NK-92 treated with Interleukin-12 subunit alpha and Interleukin-12 subunit beta, amount 100 ng/mL, for 24 hours (cell line): ENCODE data around the gene TTLL5.

Source experiments
- DNase-seq: peaks from one replicate; lab custom pipeline; 2025; lab: John Stamatoyannopoulos, UW

TTLL5 gene

GRCh38 chr14:75794615-75795038 is 133.6 kb downstream of the TTLL5 start:
- no peak for DNase-seq

DNA sequence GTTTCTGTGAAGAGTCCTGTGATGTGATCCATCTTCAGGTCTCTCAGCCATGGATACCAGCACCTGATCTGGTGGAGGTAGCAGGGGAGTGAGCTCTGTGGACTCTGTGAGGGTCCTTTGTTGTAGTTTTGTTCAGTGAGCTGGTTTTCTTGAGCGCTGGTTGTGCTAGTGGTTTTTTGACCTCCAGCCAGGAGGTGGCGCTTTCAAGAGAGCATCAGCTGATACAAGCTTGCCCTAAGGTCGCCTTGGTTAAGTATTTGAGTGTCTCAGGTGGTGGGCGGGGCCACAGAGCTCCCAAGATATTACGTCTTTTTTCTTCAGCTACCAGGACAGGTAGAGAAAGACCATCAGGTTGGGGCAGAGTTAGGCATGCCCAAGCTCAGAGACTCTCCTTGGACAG is 139.7 kb downstream of the TTLL5 start:
- DNase-seq = no peak

DNA sequence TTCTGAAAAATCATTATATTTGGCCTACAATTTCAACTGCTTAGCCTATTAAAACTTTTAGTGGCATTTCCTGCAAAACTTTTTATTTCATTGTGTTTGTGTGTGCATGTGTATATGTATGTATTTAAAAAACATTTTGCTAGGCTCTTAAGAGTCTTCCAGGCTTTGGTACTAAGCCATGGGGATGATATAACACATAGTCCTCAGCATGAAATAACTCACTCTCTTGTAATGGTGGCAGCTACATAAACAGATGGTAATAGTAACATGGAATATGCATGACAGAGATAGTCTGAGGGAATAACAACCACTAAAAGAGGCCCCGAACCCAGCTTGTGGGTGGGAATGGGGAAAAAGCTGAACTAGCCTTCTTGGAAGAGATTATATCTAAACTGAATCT is 141.4 kb downstream of the TTLL5 start:
- no peak for DNase-seq

DNA sequence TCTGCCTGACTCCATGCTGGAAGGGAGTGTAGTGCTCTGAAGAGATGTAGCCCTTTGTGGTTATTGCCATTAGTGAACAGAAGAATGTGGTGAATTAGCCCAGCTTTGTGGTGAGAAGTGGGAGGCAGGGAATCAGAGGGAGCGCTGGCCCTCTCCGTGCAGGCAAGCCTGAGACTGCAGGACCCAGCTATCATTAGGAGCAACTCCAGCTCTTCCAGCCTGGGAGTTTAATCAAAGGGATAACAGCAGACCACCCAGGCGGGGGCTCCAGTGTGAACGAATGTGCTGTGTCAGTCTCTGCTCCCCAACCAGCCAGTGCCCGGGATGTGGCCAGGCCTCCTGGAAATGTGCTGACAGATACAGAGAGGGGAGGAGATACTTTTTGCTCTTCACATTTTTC is 142.7 kb downstream of the TTLL5 start:
- no peak for DNase-seq

DNA sequence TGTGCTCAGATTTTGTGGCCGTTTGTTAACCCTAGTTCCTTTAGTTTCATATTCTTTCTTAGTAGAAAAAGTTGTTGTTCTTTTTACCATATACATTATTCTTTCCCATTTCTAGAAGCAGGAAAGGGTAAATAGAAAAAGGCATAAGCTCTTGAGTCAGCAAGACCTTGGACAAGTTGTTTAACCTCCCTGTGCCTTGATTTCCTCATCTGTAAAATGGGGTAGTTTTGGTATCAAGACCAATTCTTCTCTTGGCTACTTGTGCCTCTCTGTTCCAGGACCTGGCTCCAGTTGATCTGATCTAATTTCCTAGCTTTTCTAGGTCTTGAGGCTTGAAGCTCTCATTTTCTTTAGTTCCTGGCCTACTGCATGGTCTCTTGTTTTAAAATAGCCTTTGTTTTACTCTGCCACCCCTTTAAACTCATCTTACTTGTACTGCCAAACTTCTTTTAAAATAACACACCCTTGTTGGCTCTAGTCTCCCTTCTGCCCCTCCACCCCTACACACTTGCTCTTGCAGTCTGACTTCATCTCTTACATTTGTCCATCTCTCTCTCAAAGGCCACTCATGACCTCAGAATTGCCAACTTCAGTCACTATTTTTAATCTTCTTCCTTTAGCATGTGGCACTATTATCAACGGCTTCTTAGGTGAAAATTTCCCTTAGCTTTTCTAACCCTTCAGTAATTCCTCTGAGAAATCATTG is 143.7 kb downstream of the TTLL5 start:
- no peak for DNase-seq

- DNase-seq = no peak
Measured at GRCh38 chr14:75805646-75806045, 144.6 kb downstream of the TTLL5 start.

DNA sequence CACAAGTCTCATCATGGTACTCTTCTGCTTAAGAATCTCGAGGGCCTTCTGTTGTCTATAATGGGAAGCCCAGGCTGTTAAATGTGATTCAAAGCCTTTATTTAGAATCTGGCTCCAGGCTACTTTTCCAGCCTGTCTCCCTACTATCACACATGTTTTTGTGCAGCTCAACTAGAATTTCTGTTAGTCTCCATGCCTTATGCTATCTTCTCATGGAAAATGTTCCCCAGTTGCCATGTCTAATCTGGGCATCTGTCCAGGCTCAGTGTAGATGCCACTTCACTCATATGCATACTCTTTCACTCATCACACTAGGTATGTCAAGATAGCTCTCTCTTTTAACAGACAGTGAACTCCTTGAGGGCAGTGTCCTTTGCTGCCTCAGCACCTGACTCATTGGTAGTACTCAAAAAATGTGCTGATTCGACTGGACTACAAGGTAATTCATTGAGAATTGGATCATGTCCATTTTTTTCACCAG is 145.3 kb downstream of the TTLL5 start:
- no peak for DNase-seq

- DNase-seq = no peak
Measured at GRCh38 chr14:75807667-75808360, 146.8 kb downstream of the TTLL5 start.

- DNase-seq = no peak
Measured at GRCh38 chr14:75811136-75811829, 150.2 kb downstream of the TTLL5 start.

DNA sequence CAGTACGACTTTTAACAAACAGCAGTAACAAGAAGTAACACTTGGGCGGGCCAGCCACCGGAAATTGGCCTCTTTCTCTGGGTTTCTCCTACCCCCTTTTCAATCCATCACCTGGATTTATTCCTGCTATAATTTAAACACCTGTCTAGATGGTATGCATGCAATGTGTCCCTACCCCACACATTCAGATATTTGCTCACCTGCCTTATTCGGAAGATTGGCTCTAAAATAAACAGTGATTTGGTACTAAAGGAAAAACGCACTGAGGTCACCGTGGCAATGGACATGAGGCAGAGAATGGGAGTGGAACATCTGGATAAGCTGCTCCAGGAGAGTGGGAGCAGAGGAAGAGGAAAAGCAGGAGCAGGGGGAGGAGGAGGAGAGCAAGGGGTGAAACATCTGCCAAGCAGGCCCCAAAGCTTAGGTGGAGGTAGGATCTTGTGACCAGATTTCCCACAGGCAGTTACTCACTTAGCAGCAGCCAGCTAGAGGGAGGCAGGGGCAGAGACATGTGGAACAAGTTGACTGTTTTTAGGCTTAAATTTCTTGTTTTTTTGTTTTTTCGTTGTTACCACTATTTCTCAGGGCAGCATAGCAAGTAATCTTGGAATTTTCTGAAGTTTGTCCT is 150.9 kb downstream of the TTLL5 start:
- DNase-seq = no peak

- no peak for DNase-seq
Measured at GRCh38 chr14:75812622-75813021, 151.6 kb downstream of the TTLL5 start.

DNA sequence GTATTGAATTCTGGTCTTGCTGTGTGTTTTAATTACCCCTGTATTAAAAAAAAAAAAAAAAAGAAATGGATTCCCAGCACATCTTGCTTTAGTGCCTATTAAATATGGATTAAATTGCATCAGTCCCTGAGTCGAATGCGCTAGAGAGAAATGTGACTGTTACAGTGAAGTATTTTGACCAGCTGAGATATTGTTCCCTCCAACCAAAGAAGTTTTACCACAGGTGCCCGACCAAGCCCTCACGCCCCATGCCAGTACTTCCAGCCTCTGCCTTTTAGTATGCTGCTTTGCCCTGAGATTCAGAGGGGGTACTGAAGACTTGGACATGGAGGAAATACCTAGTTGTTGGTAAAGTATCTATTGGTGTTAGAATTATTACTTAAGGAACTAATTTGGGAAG is 159.7 kb downstream of the TTLL5 start:
- DNase-seq = no peak

DNA sequence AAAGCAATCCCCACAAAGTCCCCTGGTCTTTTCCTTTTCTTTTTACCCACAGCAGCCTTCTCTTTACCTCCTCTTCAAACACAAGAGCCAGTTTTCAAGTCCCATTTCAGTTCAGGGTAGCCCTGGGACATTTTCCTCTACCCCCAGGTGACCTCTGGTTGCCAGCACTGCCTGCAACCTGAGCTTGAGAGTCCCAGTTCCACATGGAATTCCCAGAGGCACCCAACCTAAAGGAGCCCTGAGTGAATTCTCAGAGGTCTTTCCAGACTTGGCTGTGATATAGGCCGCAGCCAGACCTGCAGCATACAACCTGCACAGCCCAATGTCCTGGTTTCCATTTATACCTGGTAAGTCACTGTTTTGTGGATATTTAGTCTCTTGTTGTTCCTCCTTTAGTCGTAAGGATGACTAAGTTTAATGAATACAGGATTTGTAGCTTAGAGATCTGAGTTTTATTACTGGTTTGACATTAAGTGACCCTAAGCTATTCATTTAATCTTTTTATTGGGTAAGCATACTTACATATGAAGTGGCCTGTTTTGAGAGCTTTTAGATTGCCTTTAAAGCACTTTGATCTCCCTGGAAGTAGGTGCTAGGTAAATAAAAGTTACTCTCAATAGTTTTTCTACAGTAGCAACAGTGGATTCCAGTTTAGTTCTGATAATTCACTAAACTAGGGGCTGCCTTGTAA is 160.9 kb downstream of the TTLL5 start:
- DNase-seq = no peak

GRCh38 chr14:75822522-75823141 is 161.6 kb downstream of the TTLL5 start:
- DNase-seq = no peak

- DNase-seq = no peak
Measured at GRCh38 chr14:75823334-75823733, 162.3 kb downstream of the TTLL5 start.

GRCh38 chr14:75824318-75824717 is 163.3 kb downstream of the TTLL5 start:
- DNase-seq = no peak

GRCh38 chr14:75825147-75825592 is 164.1 kb downstream of the TTLL5 start:
- no peak for DNase-seq

DNA sequence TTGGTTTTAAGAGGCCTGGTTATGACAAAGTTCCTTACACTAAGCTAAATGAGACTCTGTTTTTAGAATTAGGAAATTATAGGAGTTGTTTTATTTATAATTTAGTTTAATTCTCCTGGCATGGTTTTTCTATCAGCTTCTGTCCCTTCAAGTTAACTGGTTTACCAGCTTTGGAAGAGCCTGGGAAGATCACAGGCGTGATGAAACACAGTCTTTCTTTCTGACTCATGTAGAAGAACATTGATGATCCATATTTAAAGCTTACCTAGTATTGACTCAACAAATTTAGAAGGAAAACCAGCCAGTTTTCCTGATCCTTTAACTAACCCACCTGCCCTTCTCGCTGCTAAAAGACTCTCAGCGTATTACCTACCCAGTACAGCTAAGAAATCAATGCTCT is 165.6 kb downstream of the TTLL5 start:
- DNase-seq = no peak

GRCh38 chr14:75827331-75827730 is 166.3 kb downstream of the TTLL5 start:
- DNase-seq = no peak

DNA sequence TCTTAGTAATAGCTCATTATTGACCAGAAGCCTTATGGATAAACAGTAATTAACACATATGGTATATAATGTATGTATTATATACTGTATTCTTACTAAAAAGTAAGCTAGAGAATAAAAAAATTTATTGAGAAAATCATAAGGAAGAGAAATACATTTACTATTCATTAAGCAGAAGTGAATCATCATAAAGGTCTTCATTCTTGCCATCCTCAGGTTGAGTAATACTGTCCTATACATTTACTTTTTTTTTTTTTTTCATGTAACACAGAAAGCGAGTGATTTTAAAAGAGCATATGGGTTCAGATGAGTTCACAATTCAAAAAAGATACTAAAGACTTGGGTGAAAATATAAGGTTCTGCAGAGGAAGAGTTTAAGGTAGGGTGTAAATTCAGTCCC is 168.3 kb downstream of the TTLL5 start:
- no peak for DNase-seq

DNA sequence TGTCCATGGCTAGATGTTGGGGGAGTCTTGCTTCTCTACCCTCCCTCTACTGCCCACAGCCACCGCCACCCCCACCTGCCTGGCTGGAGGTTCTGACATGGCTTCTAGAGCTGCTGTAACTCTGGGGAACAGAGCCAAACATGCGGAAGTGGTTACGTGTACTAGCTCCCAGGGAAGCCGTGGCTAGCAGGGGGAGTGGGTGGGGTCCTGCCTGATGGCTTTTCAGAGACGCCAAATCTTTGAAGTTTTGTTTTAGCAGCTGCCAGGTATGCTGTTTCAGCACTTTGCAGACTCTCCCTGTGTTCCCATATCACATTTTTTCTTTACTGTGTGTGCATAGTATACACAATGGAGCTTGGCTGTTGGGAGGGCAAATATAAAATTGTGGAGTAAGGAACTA is 170.4 kb downstream of the TTLL5 start:
- no peak for DNase-seq
